Measurements from ENCODE around the gene ZFYVE21. TPM values are rescaled to one million over a fixed set of nuclear protein-coding genes. Genes with fewer than 3 reads are reported as not detected.

ZFYVE21 gene
- total and polyA plus RNA-seq, 2 experiments from 2014 or later: 39.4 to 55.2 TPM

DNA sequence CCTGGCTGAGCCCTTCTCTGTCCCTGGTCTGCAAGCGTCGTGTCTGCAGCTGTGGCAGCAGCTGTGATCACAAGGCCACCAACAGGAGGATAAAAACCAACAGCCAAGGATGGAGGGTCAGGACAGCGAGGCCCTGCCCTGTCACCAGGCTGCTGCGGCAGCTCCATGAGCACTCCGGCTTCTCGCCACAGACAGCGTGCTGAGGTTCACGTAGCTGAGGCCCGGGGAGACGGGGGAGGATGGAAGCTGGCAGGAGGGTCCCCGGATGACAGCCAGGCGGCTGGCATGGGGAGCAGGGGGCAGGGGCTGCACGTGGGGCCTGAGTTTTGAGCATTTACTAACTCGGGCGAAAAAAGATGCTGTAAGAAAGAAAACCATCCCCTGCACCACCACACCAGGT lies 5.8 kb upstream of the ZFYVE21 start:
- WGBS (ENCODE audit: low lambda C conversion rate, missing lambda C conversion rate): 96% methylated on average over 15 of the region's 15 CpGs
- no peak for DNase-seq (ENCODE audit: low spot score)
- Histone ChIP-seq H4K20me1 (ENCODE audit: insufficient read depth, poor library complexity, severe bottlenecking) (no peaks in the 10 kb centered on the region), H3K79me2 (peaks cover 9% of the 10 kb centered on the region), H3K36me3 (replicated peaks; ENCODE audit: insufficient read depth, low read depth) (no peaks in the 10 kb centered on the region), H3K27ac (no peak overlapping the region), H3K9me3 (ENCODE audit: low read depth) (no peaks in the 10 kb centered on the region), H3K9me2 (replicated peaks; ENCODE audit: insufficient read depth) (no peaks in the 10 kb centered on the region), H2AFZ (no peak overlapping the region), H3K4me1 (ENCODE audit: insufficient read depth) (peaks cover 9% of the 10 kb centered on the region), H3K4me2 (no peak overlapping the region), H3K4me3 (no peak overlapping the region), H3K27me3 (no peaks in the 10 kb centered on the region)
- TF ChIP-seq EZH2 (IDR thresholded peaks at IDR 0.05; ENCODE audit: borderline replicate concordance) (no peak), EZH2phosphoT487 (IDR thresholded peaks at IDR 0.05; ENCODE audit: low read depth, severe bottlenecking, unreplicated experiment) (no peak)
- TF ChIP-seq, protein P1, sequence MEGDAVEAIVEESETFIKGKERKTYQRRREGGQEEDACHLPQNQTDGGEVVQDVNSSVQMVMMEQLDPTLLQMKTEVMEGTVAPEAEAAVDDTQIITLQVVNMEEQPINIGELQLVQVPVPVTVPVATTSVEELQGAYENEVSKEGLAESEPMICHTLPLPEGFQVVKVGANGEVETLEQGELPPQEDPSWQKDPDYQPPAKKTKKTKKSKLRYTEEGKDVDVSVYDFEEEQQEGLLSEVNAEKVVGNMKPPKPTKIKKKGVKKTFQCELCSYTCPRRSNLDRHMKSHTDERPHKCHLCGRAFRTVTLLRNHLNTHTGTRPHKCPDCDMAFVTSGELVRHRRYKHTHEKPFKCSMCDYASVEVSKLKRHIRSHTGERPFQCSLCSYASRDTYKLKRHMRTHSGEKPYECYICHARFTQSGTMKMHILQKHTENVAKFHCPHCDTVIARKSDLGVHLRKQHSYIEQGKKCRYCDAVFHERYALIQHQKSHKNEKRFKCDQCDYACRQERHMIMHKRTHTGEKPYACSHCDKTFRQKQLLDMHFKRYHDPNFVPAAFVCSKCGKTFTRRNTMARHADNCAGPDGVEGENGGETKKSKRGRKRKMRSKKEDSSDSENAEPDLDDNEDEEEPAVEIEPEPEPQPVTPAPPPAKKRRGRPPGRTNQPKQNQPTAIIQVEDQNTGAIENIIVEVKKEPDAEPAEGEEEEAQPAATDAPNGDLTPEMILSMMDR (IDR thresholded peaks at IDR 0.05; ENCODE audit: poor library complexity): no peak

DNA sequence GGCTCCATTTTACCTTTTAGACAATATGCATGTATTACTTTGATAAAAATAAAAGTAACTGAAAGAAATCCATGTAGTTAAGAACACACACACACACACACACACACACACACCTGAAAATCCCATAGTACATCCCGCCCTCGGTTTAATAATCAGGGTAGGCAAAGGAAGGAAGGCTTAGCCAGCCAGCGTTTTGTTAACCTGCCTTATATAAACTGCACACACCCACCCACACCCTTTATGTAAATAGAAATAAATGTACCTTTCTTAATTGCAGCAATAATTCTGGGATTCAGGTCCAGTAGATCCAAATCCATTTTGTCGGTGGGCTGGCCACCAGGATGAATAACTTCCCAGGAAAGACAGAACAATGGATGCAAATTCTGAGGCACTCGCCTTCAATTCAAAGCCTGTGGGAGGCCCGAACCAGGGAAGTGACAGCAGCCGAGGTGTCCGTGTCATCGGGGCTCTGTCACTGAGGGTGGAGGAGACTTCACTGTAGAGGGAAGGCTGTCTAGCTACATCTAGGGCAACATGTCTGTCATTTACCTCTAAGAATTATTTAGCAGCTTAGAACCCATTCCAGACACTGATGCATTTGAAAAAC lies 4.7 kb upstream of the ZFYVE21 start:
- Histone ChIP-seq H2AFZ (no peak overlapping the region), H3K36me3 (replicated peaks; ENCODE audit: insufficient read depth, low read depth) (no peaks in the 10 kb centered on the region), H3K27ac (no peak overlapping the region), H3K9me2 (replicated peaks; ENCODE audit: insufficient read depth) (no peaks in the 10 kb centered on the region), H4K20me1 (ENCODE audit: insufficient read depth, poor library complexity, severe bottlenecking) (no peaks in the 10 kb centered on the region), H3K79me2 (peaks cover 9% of the 10 kb centered on the region), H3K4me1 (ENCODE audit: insufficient read depth) (peaks cover 10% of the 10 kb centered on the region), H3K4me3 (no peak overlapping the region), H3K27me3 (no peaks in the 10 kb centered on the region), H3K4me2 (no peak overlapping the region), H3K9me3 (ENCODE audit: low read depth) (no peaks in the 10 kb centered on the region)
- TF ChIP-seq, protein P1 (IDR thresholded peaks at IDR 0.05; ENCODE audit: poor library complexity): no peak
- TF ChIP-seq EZH2 (IDR thresholded peaks at IDR 0.05; ENCODE audit: borderline replicate concordance): no peak
- no peak for TF ChIP-seq EZH2phosphoT487 (IDR thresholded peaks at IDR 0.05; ENCODE audit: low read depth, severe bottlenecking, unreplicated experiment)
- 64% methylated on average over 9 of the region's 9 CpGs for WGBS (ENCODE audit: low lambda C conversion rate, missing lambda C conversion rate)
- no peak for DNase-seq (ENCODE audit: low spot score)

DNA sequence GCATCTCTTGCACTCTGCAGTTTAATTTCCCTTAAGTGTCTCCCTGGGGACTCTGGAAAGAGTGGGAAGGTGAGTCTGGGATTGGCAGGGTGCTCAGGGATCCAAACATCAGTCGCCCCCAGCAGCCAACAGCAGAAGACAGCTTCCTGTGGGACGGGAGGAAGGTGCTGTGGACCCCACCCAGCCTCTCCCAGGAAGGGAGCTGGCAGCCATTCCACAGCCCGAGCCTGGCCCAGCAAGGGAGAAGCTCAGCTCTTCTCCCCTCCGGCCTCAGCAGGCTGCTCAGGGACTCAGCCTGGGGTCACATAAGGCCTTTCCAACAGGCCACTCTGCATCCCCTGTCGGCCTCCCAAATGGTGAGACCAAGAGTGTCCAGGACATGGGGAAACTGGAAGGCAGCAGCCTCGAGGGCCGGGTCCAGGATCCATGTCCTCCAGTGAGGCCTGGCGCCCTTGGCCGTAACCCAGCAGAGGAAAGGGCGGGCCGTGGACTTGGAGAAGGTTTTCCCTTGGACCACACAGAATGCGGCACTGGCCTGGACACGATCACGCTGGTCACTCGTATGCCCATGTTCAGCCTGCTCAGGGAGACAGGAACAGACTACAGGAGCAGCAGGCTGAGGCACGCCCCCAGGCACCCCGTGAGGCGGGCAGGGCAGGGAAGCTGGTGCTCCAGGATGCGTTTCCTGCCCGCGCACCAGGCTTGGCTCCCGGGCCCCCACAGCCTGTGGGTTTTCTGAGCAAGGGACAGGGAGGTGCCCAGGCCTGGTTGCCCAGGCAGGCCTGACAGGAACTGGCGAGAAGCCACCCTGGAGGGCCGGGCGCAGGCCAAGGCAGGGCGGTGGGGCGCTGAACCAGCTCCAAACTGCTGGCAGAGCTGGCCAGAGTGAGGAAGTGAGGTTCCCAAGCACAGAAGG lies 3.8 kb upstream of the ZFYVE21 start:
- no peak overlapping the region for H3K4me3 ChIP-seq
- no peak for DNase-seq (ENCODE audit: low spot score)
- no peaks in the 10 kb centered on the region for H3K27me3 ChIP-seq
- H4K20me1 ChIP-seq (ENCODE audit: insufficient read depth, poor library complexity, severe bottlenecking): peaks cover 6% of the 10 kb centered on the region
- H3K9me3 ChIP-seq (ENCODE audit: low read depth): no peaks in the 10 kb centered on the region
- H3K27ac ChIP-seq: no peak overlapping the region
- TF ChIP-seq EZH2phosphoT487 (IDR thresholded peaks at IDR 0.05; ENCODE audit: low read depth, severe bottlenecking, unreplicated experiment): no peak
- no peak for TF ChIP-seq EZH2 (IDR thresholded peaks at IDR 0.05; ENCODE audit: borderline replicate concordance)
- TF ChIP-seq, protein P1 (IDR thresholded peaks at IDR 0.05; ENCODE audit: poor library complexity): no peak
- H2AFZ ChIP-seq: no peak overlapping the region
- no peaks in the 10 kb centered on the region for H3K36me3 ChIP-seq (replicated peaks; ENCODE audit: insufficient read depth, low read depth)
- H3K4me2 ChIP-seq: no peak overlapping the region
- H3K79me2 ChIP-seq: peaks cover 17% of the 10 kb centered on the region
- WGBS (ENCODE audit: low lambda C conversion rate, missing lambda C conversion rate): 93% methylated on average over 27 of the region's 27 CpGs
- H3K9me2 ChIP-seq (replicated peaks; ENCODE audit: insufficient read depth): no peaks in the 10 kb centered on the region
- peaks cover 10% of the 10 kb centered on the region for H3K4me1 ChIP-seq (ENCODE audit: insufficient read depth)

Measured in hepatocyte (in vitro differentiated cells).